ENCODE results near the gene CTSK. TPM values are rescaled to one million over a fixed set of nuclear protein-coding genes. Genes with fewer than 3 reads are reported as not detected.

CTSK gene
- total and polyA plus RNA-seq, 2 of the 13 experiments (the other 11 are each of a cell fraction or from before 2014, with no cell fraction given) = 1.4 to 6.3 TPM

DNA sequence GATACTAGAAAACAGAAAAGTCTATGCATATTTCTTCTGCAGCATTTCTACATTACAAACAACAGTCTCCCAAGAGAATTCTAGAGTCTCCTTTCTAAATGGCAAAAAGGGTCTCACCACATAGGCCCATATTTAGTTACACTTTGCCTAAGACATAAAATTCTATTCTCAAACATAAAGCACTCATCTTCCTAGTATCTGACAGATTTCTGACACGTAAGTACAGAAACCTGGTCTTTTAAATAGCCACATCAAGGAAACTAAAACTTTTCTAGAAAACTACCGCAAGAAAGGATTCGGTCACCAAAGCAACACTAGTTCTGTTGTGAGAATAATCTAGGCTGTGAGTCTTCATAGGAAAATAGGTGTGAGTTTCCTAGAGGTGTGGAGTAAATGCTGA, 33.6 kb upstream of the CTSK start:
- POLR2A ChIA-PET = no interaction called here
- Histone ChIP-seq H3K36me3 (replicated peaks in 1 of 2; ENCODE audit: control insufficient read depth in 1 of 2, insufficient read depth in 2 of 2, low read length in 2 of 2) (peaks cover 4 to 17% of the 10 kb centered on the region in 2 experiments; a peak in 3 of 5 replicates), H3K79me2 (ENCODE audit: insufficient read depth, low read length) (no peaks in the 10 kb centered on the region), H4K20me1 (ENCODE audit: insufficient read depth, low read length) (no peaks in the 10 kb centered on the region), H3K9ac (ENCODE audit: insufficient read depth, low read depth, low read length) (no peak overlapping the region), H3K4me2 (ENCODE audit: low read depth, low read length) (no peak overlapping the region), H3K4me3 (replicated peaks in 1 of 3; ENCODE audit: insufficient read depth in 1 of 3, low read depth in 2 of 3, low read length in 3 of 3) (no peak overlapping the region), H3K9me3 (ENCODE audit: low read length) (no peaks in the 10 kb centered on the region), H2AFZ (ENCODE audit: low read length) (no peak overlapping the region), H3K27ac (ENCODE audit: extremely low read length, insufficient read depth, low read length) (no peak overlapping the region), H3K4me1 (ENCODE audit: insufficient read depth, low read length) (peaks cover 4% of the 10 kb centered on the region; the same call in 1 of the 2 replicates), H3K27me3 (ENCODE audit: control insufficient read depth in 1 of 2, insufficient read depth in 2 of 2, low read length in 2 of 2) (no peaks in the 10 kb centered on the region)
- in situ Hi-C loops (cut with HindIII; ENCODE audit: extremely low pct_ligation_motif_present, low pct_unique_long_range_greater_than_20kb) (no loop called here), intact Hi-C loops (cut with micrococcal nuclease; ENCODE audit: unreplicated experiment) (no loop called here)
- CTCF ChIA-PET (ENCODE audit: low intra/inter-chr PET ratio, low total read pairs) = no interaction called here
- 97% methylated on average over 3 of the region's 3 CpGs for WGBS (ENCODE audit: low lambda C conversion rate)
- TF ChIP-seq ZNF296 (CRISPR knock-in tag; conservative IDR thresholded peaks at IDR 0.05) (no peak), JUNB (CRISPR knock-in tag; IDR thresholded peaks at IDR 0.05; ENCODE audit: borderline replicate concordance) (no peak), SCMH1 (CRISPR knock-in tag; IDR thresholded peaks at IDR 0.05; ENCODE audit: borderline replicate concordance) (no peak), ZNF615 (CRISPR knock-in tag; IDR thresholded peaks at IDR 0.05; ENCODE audit: borderline replicate concordance) (no peak), CBX2 (IDR thresholded peaks at IDR 0.05; ENCODE audit: low read depth, low read length) (no peak), CBX2 (CRISPR knock-in tag; IDR thresholded peaks at IDR 0.05; ENCODE audit: low read depth) (no peak), ZNF549 (CRISPR knock-in tag; IDR thresholded peaks at IDR 0.05) (no peak), ZFP82 (CRISPR knock-in tag; IDR thresholded peaks at IDR 0.05; ENCODE audit: borderline replicate concordance) (no peak), ZNF180 (CRISPR knock-in tag; IDR thresholded peaks at IDR 0.05; ENCODE audit: borderline replicate concordance, low read depth) (no peak), GATAD1 (CRISPR knock-in tag; IDR thresholded peaks at IDR 0.05) (no peak), ZNF616 (CRISPR knock-in tag; IDR thresholded peaks at IDR 0.05; ENCODE audit: low read depth) (no peak), MYC (CRISPR knock-in tag; IDR thresholded peaks at IDR 0.05; ENCODE audit: borderline replicate concordance) (no peak), ZBTB21 (CRISPR knock-in tag; IDR thresholded peaks at IDR 0.05) (no peak), KLF16 (CRISPR knock-in tag; IDR thresholded peaks at IDR 0.05) (no peak), ZNF124 (CRISPR knock-in tag; IDR thresholded peaks at IDR 0.05) (no peak), ZNF660 (CRISPR knock-in tag; IDR thresholded peaks at IDR 0.05; ENCODE audit: borderline replicate concordance, low read depth) (no peak), ZNF205 (CRISPR knock-in tag; IDR thresholded peaks at IDR 0.05) (no peak)
- TF ChIP-seq, protein P1, sequence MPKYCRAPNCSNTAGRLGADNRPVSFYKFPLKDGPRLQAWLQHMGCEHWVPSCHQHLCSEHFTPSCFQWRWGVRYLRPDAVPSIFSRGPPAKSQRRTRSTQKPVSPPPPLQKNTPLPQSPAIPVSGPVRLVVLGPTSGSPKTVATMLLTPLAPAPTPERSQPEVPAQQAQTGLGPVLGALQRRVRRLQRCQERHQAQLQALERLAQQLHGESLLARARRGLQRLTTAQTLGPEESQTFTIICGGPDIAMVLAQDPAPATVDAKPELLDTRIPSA (CRISPR knock-in tag; IDR thresholded peaks at IDR 0.05; ENCODE audit: borderline replicate concordance) = no peak
- TF ChIP-seq, protein P2, sequence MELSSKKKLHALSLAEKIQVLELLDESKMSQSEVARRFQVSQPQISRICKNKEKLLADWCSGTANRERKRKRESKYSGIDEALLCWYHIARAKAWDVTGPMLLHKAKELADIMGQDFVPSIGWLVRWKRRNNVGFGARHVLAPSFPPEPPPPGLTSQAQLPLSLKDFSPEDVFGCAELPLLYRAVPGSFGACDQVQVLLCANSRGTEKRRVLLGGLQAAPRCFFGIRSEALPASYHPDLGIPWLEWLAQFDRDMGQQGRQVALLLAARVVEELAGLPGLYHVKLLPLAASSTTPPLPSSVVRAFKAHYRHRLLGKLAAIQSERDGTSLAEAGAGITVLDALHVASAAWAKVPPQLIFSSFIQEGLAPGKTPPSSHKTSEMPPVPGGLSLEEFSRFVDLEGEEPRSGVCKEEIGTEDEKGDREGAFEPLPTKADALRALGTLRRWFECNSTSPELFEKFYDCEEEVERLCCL (CRISPR knock-in tag; IDR thresholded peaks at IDR 0.05; ENCODE audit: borderline replicate concordance) = no peak
- TF ChIP-seq, protein P3, sequence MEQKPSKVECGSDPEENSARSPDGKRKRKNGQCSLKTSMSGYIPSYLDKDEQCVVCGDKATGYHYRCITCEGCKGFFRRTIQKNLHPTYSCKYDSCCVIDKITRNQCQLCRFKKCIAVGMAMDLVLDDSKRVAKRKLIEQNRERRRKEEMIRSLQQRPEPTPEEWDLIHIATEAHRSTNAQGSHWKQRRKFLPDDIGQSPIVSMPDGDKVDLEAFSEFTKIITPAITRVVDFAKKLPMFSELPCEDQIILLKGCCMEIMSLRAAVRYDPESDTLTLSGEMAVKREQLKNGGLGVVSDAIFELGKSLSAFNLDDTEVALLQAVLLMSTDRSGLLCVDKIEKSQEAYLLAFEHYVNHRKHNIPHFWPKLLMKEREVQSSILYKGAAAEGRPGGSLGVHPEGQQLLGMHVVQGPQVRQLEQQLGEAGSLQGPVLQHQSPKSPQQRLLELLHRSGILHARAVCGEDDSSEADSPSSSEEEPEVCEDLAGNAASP (CRISPR knock-in tag; IDR thresholded peaks at IDR 0.05; ENCODE audit: borderline replicate concordance) = no peak
- DNase-seq (ENCODE audit: low spot score) (no peak), ATAC-seq (no peak), FAIRE-seq (no peak)
- no TSS peak for BruUV-seq (replicated peaks)

Measured in HepG2 (cell line).